Mesendoderm (in vitro differentiated cells): ENCODE measurements around the gene ODAPH.

Experiments used
- DNase-seq: peaks from one replicate; pipeline ENCODE4 v3.0.0; 2013
- H2AK5ac ChIP-seq: 2 replicates; pipeline ENCODE4 v1.6.1; 2013; ENCODE audit warnings: low read length, inconsistent platforms
- H2BK120ac ChIP-seq: 2 replicates; pipeline ENCODE4 v1.6.1; 2013; ENCODE audit warnings: low read depth, mild to moderate bottlenecking, low read length, moderate library complexity, mixed read lengths
- H2BK15ac ChIP-seq: replicated peaks from 2 replicates; pipeline ENCODE4 v1.6.1; 2013; ENCODE audit warnings: low read depth, mild to moderate bottlenecking, moderate library complexity
- H2BK5ac ChIP-seq: 2 replicates; pipeline ENCODE4 v1.6.1; 2013; ENCODE audit warnings: low read length, inconsistent platforms
- H3K18ac ChIP-seq: 2 replicates; pipeline ENCODE4 v1.6.1; 2013; ENCODE audit warnings: mild to moderate bottlenecking, low read length, mixed read lengths
- H3K23ac ChIP-seq: one replicate; pipeline ENCODE4 v1.6.1; 2013; ENCODE audit warnings: low read length
- H3K27ac ChIP-seq: 2 replicates; pipeline ENCODE4 v1.5.1; 2013; ENCODE audit warnings: low read depth, mild to moderate bottlenecking, inconsistent platforms, low read length, moderate library complexity
- H3K27me3 ChIP-seq: 2 replicates; pipeline ENCODE4 v1.6.1; 2013; ENCODE audit warnings: low read length, control low read depth, mild to moderate bottlenecking, inconsistent platforms; ENCODE audit not compliant: insufficient read depth, poor library complexity
- H3K36me3 ChIP-seq: 2 replicates; pipeline ENCODE4 v1.6.1; 2013; ENCODE audit warnings: low read length, inconsistent platforms; ENCODE audit not compliant: control insufficient read depth, insufficient read depth
- H3K4ac ChIP-seq: one replicate; pipeline ENCODE4 v1.6.1; 2013; ENCODE audit warnings: low read depth, mild to moderate bottlenecking, low read length, moderate library complexity
- H3K4me1 ChIP-seq: 2 replicates; pipeline ENCODE4 v1.6.1; 2013; ENCODE audit warnings: low read depth, low read length, inconsistent platforms; ENCODE audit not compliant: control insufficient read depth
- H3K4me2 ChIP-seq: 2 replicates; pipeline ENCODE4 v1.6.1; 2013; ENCODE audit warnings: low read length
- H3K4me3 ChIP-seq: 2 replicates; pipeline ENCODE4 v1.5.1; 2013; ENCODE audit warnings: mild to moderate bottlenecking, low read length
- H3K56ac ChIP-seq: one replicate; pipeline ENCODE4 v1.6.1; 2013; ENCODE audit warnings: low read length
- H3K79me1 ChIP-seq: 2 replicates; pipeline ENCODE4 v1.6.1; 2013; ENCODE audit warnings: low read length, inconsistent platforms
- H3K79me2 ChIP-seq: 2 replicates; pipeline ENCODE4 v1.6.1; 2013; ENCODE audit warnings: mild to moderate bottlenecking, low read length; ENCODE audit not compliant: control insufficient read depth, insufficient read depth
- H3K9ac ChIP-seq: 2 replicates; pipeline ENCODE4 v1.6.1; 2013; ENCODE audit warnings: low read length, inconsistent platforms
- H4K5ac ChIP-seq: one replicate; pipeline ENCODE4 v1.6.1; 2013; ENCODE audit warnings: low read length
- H4K8ac ChIP-seq: one replicate; pipeline ENCODE4 v1.6.1; 2013; ENCODE audit warnings: low read depth, mild to moderate bottlenecking, control low read depth, low read length, moderate library complexity
- WGBS: extraction: QIAGEN DNeasy Blood & Tissue Kit; methylation state at CpG from one replicate; pipeline ENCODE4 v1.1.7; 2013; ENCODE audit warnings: low lambda C conversion rate, missing lambda C conversion rate; ENCODE audit not compliant: insufficient coverage; ENCODE audit errors: extremely low coverage; 5-methylcytosine and 5-hydroxymethylcytosine counted together

Gene ODAPH

GRCh38 chr4:75566911-75567310 is 11.0 kb downstream of the ODAPH start:
- no peak overlapping the region for H4K8ac ChIP-seq
- no peak for DNase-seq
- no peak overlapping the region for H3K18ac ChIP-seq
- no peak overlapping the region for H3K4me3 ChIP-seq
- H3K27me3 ChIP-seq, result no peaks in the 10 kb centered on the region
- no peak overlapping the region for H3K4me2 ChIP-seq
- H3K36me3 ChIP-seq, result no peaks in the 10 kb centered on the region
- H2BK5ac ChIP-seq, result no peak overlapping the region
- no peak overlapping the region for H3K27ac ChIP-seq
- no peaks in the 10 kb centered on the region for H3K4me1 ChIP-seq
- no peak overlapping the region for H3K56ac ChIP-seq
- no peaks in the 10 kb centered on the region for H3K79me1 ChIP-seq
- H3K4ac ChIP-seq, result no peak overlapping the region
- H2AK5ac ChIP-seq, result no peak overlapping the region
- H3K9ac ChIP-seq, result no peak overlapping the region
- H3K23ac ChIP-seq, result no peak overlapping the region
- no CpG with 5 or more reads among the region's 1 CpG for WGBS
- no peaks in the 10 kb centered on the region for H3K79me2 ChIP-seq
- no peak overlapping the region for H4K5ac ChIP-seq
- H2BK120ac ChIP-seq, result no peak overlapping the region
- no peak overlapping the region for H2BK15ac ChIP-seq

GRCh38 chr4:75567725-75568124 is 11.9 kb downstream of the ODAPH start:
- Histone ChIP-seq H2BK15ac (no peak overlapping the region), H3K9ac (no peak overlapping the region), H2AK5ac (no peak overlapping the region), H3K79me2 (no peaks in the 10 kb centered on the region), H3K4me3 (no peak overlapping the region), H3K36me3 (no peaks in the 10 kb centered on the region), H3K4me1 (no peaks in the 10 kb centered on the region), H3K23ac (no peak overlapping the region), H3K18ac (no peak overlapping the region), H4K8ac (no peak overlapping the region), H4K5ac (no peak overlapping the region), H3K79me1 (no peaks in the 10 kb centered on the region), H3K27ac (no peak overlapping the region), H3K4me2 (no peak overlapping the region), H2BK5ac (no peak overlapping the region), H2BK120ac (no peak overlapping the region), H3K4ac (no peak overlapping the region), H3K56ac (no peak overlapping the region), H3K27me3 (no peaks in the 10 kb centered on the region)
- WGBS, result no CpG with 5 or more reads among the region's 2 CpGs
- DNase-seq, result no peak

- H3K4me2 ChIP-seq, result no peak overlapping the region
- no peaks in the 10 kb centered on the region for H3K79me1 ChIP-seq
- H2BK15ac ChIP-seq, result no peak overlapping the region
- H3K36me3 ChIP-seq, result no peaks in the 10 kb centered on the region
- no peak overlapping the region for H3K9ac ChIP-seq
- H3K79me2 ChIP-seq, result no peaks in the 10 kb centered on the region
- H3K4me1 ChIP-seq, result no peaks in the 10 kb centered on the region
- no peak overlapping the region for H4K5ac ChIP-seq
- no peak overlapping the region for H2AK5ac ChIP-seq
- H3K4me3 ChIP-seq, result no peak overlapping the region
- no peak overlapping the region for H3K18ac ChIP-seq
- no peak overlapping the region for H3K56ac ChIP-seq
- H3K27ac ChIP-seq, result no peak overlapping the region
- WGBS, result no CpG with 5 or more reads among the region's 2 CpGs
- DNase-seq, result no peak
- no peak overlapping the region for H3K23ac ChIP-seq
- H2BK5ac ChIP-seq, result no peak overlapping the region
- no peaks in the 10 kb centered on the region for H3K27me3 ChIP-seq
- H3K4ac ChIP-seq, result no peak overlapping the region
- H4K8ac ChIP-seq, result no peak overlapping the region
- H2BK120ac ChIP-seq, result no peak overlapping the region
Measured at GRCh38 chr4:75584067-75584466, 28.2 kb downstream of the ODAPH start.

GRCh38 chr4:75593393-75593792 is 37.5 kb downstream of the ODAPH start:
- Histone ChIP-seq H3K23ac (no peak overlapping the region), H2AK5ac (no peak overlapping the region), H3K79me1 (no peaks in the 10 kb centered on the region), H3K4me3 (no peak overlapping the region), H3K4ac (no peak overlapping the region), H2BK15ac (no peak overlapping the region), H2BK5ac (no peak overlapping the region), H3K56ac (no peak overlapping the region), H2BK120ac (no peak overlapping the region), H4K8ac (no peak overlapping the region), H3K4me2 (no peak overlapping the region), H3K27me3 (no peaks in the 10 kb centered on the region), H3K79me2 (no peaks in the 10 kb centered on the region), H3K4me1 (no peaks in the 10 kb centered on the region), H3K18ac (no peak overlapping the region), H3K27ac (no peak overlapping the region), H4K5ac (no peak overlapping the region), H3K36me3 (no peaks in the 10 kb centered on the region), H3K9ac (no peak overlapping the region)
- DNase-seq, result no peak
- WGBS, result no CpG with 5 or more reads among the region's 1 CpG

GRCh38 chr4:75596061-75596460 is 40.2 kb downstream of the ODAPH start:
- H3K4ac ChIP-seq, result no peak overlapping the region
- no peaks in the 10 kb centered on the region for H3K36me3 ChIP-seq
- H3K18ac ChIP-seq, result no peak overlapping the region
- DNase-seq, result no peak
- H3K9ac ChIP-seq, result no peak overlapping the region
- no peak overlapping the region for H3K4me2 ChIP-seq
- H3K27ac ChIP-seq, result no peak overlapping the region
- H2BK120ac ChIP-seq, result no peak overlapping the region
- H3K27me3 ChIP-seq, result no peaks in the 10 kb centered on the region
- H3K79me2 ChIP-seq, result no peaks in the 10 kb centered on the region
- no peak overlapping the region for H2AK5ac ChIP-seq
- no peak overlapping the region for H2BK5ac ChIP-seq
- H3K56ac ChIP-seq, result no peak overlapping the region
- no peak overlapping the region for H2BK15ac ChIP-seq
- H3K4me3 ChIP-seq, result no peak overlapping the region
- H4K5ac ChIP-seq, result no peak overlapping the region
- H3K23ac ChIP-seq, result no peak overlapping the region
- no peaks in the 10 kb centered on the region for H3K4me1 ChIP-seq
- WGBS, result no CpG with 5 or more reads among the region's 3 CpGs
- H4K8ac ChIP-seq, result no peak overlapping the region
- H3K79me1 ChIP-seq, result no peaks in the 10 kb centered on the region

GRCh38 chr4:75598390-75598789 is 42.5 kb downstream of the ODAPH start:
- no peaks in the 10 kb centered on the region for H3K4me1 ChIP-seq
- H3K79me1 ChIP-seq, result no peaks in the 10 kb centered on the region
- H4K8ac ChIP-seq, result no peak overlapping the region
- H3K23ac ChIP-seq, result no peak overlapping the region
- no CpG with 5 or more reads among the region's 3 CpGs for WGBS
- H3K27ac ChIP-seq, result no peak overlapping the region
- no peak overlapping the region for H2AK5ac ChIP-seq
- no peak overlapping the region for H2BK5ac ChIP-seq
- no peak overlapping the region for H3K4ac ChIP-seq
- H3K27me3 ChIP-seq, result no peaks in the 10 kb centered on the region
- DNase-seq, result peak; percentile 30
- no peak overlapping the region for H2BK15ac ChIP-seq
- no peak overlapping the region for H3K4me3 ChIP-seq
- no peak overlapping the region for H3K9ac ChIP-seq
- no peak overlapping the region for H4K5ac ChIP-seq
- H2BK120ac ChIP-seq, result no peak overlapping the region
- no peaks in the 10 kb centered on the region for H3K79me2 ChIP-seq
- H3K56ac ChIP-seq, result no peak overlapping the region
- no peak overlapping the region for H3K4me2 ChIP-seq
- H3K36me3 ChIP-seq, result no peaks in the 10 kb centered on the region
- H3K18ac ChIP-seq, result no peak overlapping the region
